HG02678 (cell line): ENCODE results near the gene ERGIC1.
"Not testable (repeated sequence)": the region's sequence is repeated elsewhere in the genome, so short reads cannot be mapped to it uniquely, and the experiment has no call there.

Experiments
- ATAC-seq: cut with Tn5 transposase; IDR thresholded peaks from one replicate; pipeline ENCODE4 v1.9.1; 2021; ENCODE audit warnings: mild to moderate bottlenecking, moderate library complexity; ENCODE audit not compliant: unreplicated experiment

ERGIC1 gene

DNA sequence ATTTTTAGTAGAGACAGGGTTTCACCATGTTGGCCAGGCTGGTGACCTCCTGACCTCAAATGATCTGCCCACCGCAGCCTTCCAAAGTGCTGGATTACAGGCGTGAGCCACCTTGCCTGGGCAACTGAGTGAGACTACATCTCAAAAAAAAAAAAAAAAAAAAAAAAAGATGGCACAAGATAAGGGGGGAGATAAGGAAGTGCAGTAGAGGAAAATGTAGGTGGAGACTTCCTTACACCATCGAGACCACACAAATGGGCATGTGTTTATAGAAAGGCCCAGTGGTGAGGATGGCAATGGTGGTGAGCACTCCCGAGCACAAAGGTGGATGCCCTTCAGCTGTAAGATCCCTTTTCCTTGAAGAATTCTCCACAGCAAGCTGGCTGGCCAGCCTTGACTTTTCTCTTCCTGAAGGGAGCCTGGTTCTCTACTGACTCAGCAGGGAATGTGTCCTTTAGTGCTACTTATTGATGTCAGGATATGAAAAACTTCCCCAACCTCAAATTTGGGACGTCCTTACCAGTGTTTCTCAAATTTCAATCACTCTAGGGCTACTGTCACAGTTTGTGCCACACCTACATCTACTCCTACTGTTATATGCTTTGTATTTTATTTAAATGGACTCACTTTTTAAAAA, 28.2 kb downstream of the ERGIC1 start:
- no peak for ATAC-seq

- not testable (repeated sequence) for ATAC-seq
Observed at GRCh38 chr5:172864171-172864570, 30.1 kb downstream of the ERGIC1 start.

GRCh38 chr5:172864747-172865146, 30.7 kb downstream of the ERGIC1 start:
- ATAC-seq: no peak

DNA sequence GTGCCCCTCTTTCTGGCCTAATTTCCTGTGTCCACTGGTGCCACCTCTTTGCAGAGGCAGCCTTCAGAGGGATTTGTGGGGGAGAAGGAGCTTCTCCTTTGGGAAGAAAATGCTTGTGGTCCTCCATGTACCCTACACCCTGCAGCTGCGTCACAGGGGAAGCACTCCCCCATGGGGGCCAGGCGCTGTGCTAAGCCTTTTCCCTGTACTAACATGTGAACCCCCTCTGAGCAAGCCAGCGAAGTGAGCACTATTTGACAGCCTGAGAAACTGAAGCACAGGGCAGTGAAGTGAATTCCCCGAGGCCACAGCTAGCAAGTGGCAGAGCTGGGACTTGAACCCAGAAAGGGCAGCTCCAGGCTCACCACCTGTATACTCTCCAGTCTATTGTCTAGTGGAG, 32.3 kb downstream of the ERGIC1 start:
- ATAC-seq: no peak

- ATAC-seq: no peak
Observed at GRCh38 chr5:172866802-172867748, 33.0 kb downstream of the ERGIC1 start.

GRCh38 chr5:172867761-172868435, 33.8 kb downstream of the ERGIC1 start:
- ATAC-seq: no peak

GRCh38 chr5:172868436-172868923, 34.4 kb downstream of the ERGIC1 start:
- ATAC-seq: no peak

- no peak for ATAC-seq
Observed at GRCh38 chr5:172868924-172869591, 35.0 kb downstream of the ERGIC1 start.

DNA sequence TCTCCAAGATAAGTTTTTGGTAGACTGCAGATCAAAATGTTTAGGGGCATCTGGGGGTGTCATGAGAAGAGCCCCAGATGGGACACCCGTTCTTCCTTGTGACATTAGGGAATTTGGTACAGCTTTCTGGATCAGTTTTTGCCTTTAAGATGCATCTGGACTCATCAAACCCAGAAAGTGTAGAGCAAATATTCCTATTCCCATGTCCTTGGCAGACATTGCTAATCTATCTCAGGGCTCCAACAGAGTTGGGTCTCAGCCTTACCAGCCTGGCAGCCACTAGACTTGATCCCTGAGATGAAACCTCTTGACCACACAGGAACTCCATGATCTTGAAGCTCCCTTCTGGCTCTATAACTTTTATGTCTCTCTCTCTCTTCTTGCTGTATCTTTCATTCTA, 35.6 kb downstream of the ERGIC1 start:
- ATAC-seq: no peak

DNA sequence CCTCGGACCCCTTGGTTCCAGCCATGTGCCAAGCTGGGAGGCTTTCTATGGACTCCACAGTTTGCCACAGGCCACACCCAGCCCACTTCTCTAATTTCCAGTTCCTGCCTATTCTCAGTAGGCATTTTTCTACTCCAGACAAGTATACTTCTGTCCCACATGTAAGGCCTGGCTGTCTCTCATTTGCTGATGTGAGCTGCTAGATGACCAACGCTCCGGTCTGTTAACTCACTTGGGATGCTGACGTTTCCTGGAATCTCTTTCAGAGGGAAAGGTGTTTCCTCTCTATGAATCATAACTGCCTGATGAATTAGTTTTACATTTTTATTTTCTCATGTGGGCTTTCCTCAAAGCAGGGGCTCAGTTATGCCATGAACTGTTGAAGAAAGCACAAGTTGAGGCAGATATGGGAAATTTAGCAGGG, 36.3 kb downstream of the ERGIC1 start:
- no peak for ATAC-seq

DNA sequence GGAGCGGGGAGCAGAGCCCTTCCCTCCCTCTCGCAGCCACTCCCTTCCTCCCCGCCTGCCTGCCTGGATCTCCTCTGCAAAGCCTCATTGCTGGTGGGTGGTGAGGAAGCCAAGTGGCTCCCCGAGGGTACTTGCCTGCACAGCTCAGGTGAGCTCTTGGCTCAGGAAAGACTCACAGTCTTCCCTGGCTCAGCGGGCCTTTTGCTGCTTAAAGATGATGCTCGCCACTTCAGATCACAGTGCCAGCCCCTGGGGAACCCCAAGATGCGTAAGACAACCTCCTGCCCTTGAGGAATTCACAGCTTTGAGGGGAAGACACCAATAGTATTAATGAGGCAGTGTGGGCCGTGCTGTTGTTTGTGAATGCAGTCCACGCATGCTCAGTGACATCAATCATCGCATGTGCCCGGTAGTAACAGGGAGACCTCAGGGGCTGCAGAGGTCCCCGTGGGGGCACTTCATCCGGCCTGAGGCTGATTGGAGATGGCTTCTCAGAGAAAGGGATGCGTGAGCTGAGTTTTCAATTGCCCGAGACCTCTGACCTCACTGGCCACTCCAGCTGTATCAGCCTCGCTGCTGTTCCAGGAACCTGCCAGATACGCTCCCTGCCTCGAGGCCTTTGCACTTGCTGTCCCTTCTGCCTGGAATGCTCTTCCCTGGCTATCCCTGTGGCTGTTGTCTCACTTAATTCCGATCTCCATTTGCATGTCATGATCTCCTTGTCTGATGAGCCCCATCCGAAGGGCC, 36.8 kb downstream of the ERGIC1 start:
- ATAC-seq: no peak

GRCh38 chr5:172871536-172871935, 37.5 kb downstream of the ERGIC1 start:
- ATAC-seq: no peak

GRCh38 chr5:172871982-172872381, 37.9 kb downstream of the ERGIC1 start:
- ATAC-seq: no peak

DNA sequence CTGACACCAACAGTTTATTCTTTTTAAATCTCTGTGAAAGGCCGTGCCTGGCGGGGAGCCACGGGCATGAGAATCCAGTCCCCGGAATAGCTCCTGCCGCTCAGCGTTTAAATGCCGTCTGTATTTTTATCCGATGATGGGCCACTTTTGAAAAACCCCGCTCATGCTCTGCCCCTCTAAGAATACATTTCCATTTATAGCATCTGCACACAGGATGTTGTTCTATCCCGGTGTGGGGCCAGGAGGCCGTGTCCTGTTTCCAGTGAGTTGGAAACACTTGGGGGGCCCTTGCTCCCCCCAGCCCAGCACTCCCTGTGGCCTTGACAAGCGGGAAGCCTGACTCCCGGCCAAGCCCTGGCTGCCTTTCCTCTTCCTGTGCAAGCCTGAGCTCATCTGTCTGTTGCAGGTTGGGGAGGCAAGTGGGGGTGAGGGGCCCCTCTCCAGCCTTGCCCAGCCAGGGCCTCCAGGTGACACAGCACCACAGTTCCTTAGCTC, 39.0 kb downstream of the ERGIC1 start:
- no peak for ATAC-seq

GRCh38 chr5:172873513-172873912, 39.5 kb downstream of the ERGIC1 start:
- ATAC-seq: no peak

DNA sequence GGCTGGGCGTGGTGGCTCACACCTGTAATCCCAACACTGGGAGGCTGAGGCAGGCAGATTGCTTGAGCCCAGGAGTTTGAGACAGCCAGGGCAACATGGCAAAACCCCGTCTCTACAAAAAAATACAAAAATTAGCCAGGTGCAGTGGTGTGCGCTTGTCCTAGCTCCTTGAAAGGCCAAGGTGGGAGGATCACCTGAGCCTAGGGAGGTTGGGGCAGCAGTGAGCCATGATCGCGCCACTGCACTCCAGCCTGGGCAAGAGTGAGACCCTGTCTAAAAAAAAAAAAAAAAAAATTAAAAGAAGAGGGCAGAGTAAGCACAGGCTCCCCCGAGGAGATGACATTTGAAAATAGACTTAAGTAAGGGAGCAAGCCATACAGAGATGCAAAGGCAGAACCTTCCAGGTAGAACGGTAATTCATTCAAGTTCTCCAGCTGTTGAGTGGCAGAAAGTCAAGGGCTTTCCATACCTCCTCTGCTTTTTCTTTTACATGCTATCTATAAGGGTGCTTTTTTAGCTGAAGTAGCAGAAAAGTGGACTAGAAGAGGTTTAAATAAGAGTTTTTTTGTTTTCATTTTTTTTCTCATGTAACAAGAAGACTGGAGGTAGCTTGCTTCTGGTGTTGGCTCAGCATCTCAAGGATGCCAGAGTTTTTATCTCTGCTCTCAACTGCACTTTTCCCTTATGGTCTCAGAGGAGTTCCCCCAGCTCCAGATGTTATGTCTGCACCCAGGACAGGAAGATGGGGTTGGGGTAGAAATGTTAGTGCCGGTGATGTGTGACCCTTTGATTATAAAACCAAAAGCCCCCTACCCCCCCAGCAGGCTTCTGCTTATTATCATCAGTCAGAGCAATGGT, 40.8 kb downstream of the ERGIC1 start:
- ATAC-seq: no peak

GRCh38 chr5:172875505-172876279, 41.6 kb downstream of the ERGIC1 start:
- no peak for ATAC-seq

- no peak for ATAC-seq
Observed at GRCh38 chr5:172876578-172876977, 42.5 kb downstream of the ERGIC1 start.
